Liver (tissue), 9 donors: ENCODE measurements around the gene HIGD1A. TPM values are rescaled to one million over a fixed set of nuclear protein-coding genes. Genes with fewer than 3 reads are reported as not detected.

Source experiments
- DNase-seq: peaks from one replicate; pipeline ENCODE4 v3.0.0-alpha.2; 2017; ENCODE audit warnings: low spot score
- H3K27ac ChIP-seq, 2 donors: one replicate each; pipeline ENCODE4 v1.7.0; 2013; ENCODE audit warnings: inconsistent platforms in 2 of 2, low read length in 2 of 2, control low read depth in 1 of 2, low read depth in 1 of 2, mild to moderate bottlenecking in 1 of 2
- H3K27me3 ChIP-seq, 4 donors: one replicate each; pipeline versions ENCODE4 v1.6.1 to v1.7.0; 2013; ENCODE audit warnings: low read length in 3 of 4, inconsistent platforms in 1 of 4, mild to moderate bottlenecking in 1 of 4, moderate library complexity in 1 of 4; ENCODE audit not compliant: control insufficient read depth in 4 of 4, insufficient read depth in 4 of 4
- H3K36me3 ChIP-seq, 4 donors: one replicate each; pipeline versions ENCODE4 v1.6.1 to v1.7.0; 2013; ENCODE audit warnings: low read length in 3 of 4, mild to moderate bottlenecking in 3 of 4, low read depth in 1 of 4, moderate library complexity in 1 of 4; ENCODE audit not compliant: control insufficient read depth in 4 of 4, insufficient read depth in 3 of 4
- H3K4me1 ChIP-seq, 4 donors: one replicate each; pipeline versions ENCODE4 v1.6.1 to v1.7.0; 2013; ENCODE audit warnings: low read length in 3 of 4, mild to moderate bottlenecking in 3 of 4, moderate library complexity in 1 of 4; ENCODE audit not compliant: control insufficient read depth in 4 of 4, insufficient read depth in 4 of 4
- H3K4me3 ChIP-seq, 3 donors: one replicate each; pipeline versions ENCODE4 v1.6.1 to v1.7.0; 2013; ENCODE audit warnings: low read length in 3 of 3, control low read depth in 1 of 3, low read depth in 1 of 3, mild to moderate bottlenecking in 1 of 3
- H3K9ac ChIP-seq, 2 donors: one replicate each; pipeline ENCODE4 v1.7.0; 2013; ENCODE audit warnings: low read length in 2 of 2, mild to moderate bottlenecking in 2 of 2, moderate library complexity in 2 of 2, control low read depth in 1 of 2, low read depth in 1 of 2
- H3K9me3 ChIP-seq, 4 donors: one replicate each; pipeline versions ENCODE4 v1.6.1 to v1.7.0; 2013; ENCODE audit warnings: low read length in 3 of 4; ENCODE audit not compliant: control insufficient read depth in 4 of 4
- CTCF ChIP-seq: fragments of 150-350 bp; IDR thresholded peaks from 2 replicates; pipeline ENCODE4 v1.5.1; 2017; ENCODE audit warnings: improper control_type of control experiment, low read depth, low read length; ENCODE audit not compliant: missing input control
- EGR1 ChIP-seq, 2 donors: IDR thresholded peaks; 2 replicates each; pipeline ENCODE4 v1.6.1; 2016 to 2018; ENCODE audit warnings: antibody characterized with exemption in 2 of 2, low read depth in 2 of 2
- FOXA1 ChIP-seq: IDR thresholded peaks from 2 replicates; pipeline ENCODE4 v1.6.1; 2016; ENCODE audit warnings: antibody characterized with exemption
- FOXA2 ChIP-seq: IDR thresholded peaks from 2 replicates; pipeline ENCODE4 v1.6.1; 2016; ENCODE audit warnings: antibody characterized with exemption
- GABPA ChIP-seq, 2 donors: IDR thresholded peaks in 1 of 2; conservative IDR thresholded peaks in 1 of 2; 2 replicates each; pipeline ENCODE4 v1.6.1; 2016; ENCODE audit warnings: antibody characterized with exemption in 2 of 2, mild to moderate bottlenecking in 1 of 2, moderate library complexity in 1 of 2
- HNF4A ChIP-seq, 2 donors: conservative IDR thresholded peaks; 2 replicates each; pipeline ENCODE4 v1.6.1; 2016; ENCODE audit warnings: antibody characterized with exemption in 2 of 2, mild to moderate bottlenecking in 2 of 2
- HNF4G ChIP-seq: IDR thresholded peaks from 2 replicates; pipeline ENCODE4 v1.6.1; 2016; ENCODE audit warnings: antibody characterized with exemption
- JUND ChIP-seq, 2 donors: IDR thresholded peaks; 2 replicates each; pipeline ENCODE4 v1.6.1; 2016; ENCODE audit warnings: antibody characterized with exemption in 2 of 2
- MAX ChIP-seq: IDR thresholded peaks from 2 replicates; pipeline ENCODE4 v1.6.1; 2016; ENCODE audit warnings: antibody characterized with exemption
- RAD21 ChIP-seq, 2 donors: IDR thresholded peaks; 2 replicates each; pipeline ENCODE4 v1.6.1; 2016; ENCODE audit warnings: antibody characterized with exemption in 2 of 2, mild to moderate bottlenecking in 2 of 2
- REST ChIP-seq: IDR thresholded peaks from 2 replicates; pipeline ENCODE4 v1.6.1; 2016; ENCODE audit warnings: antibody characterized with exemption, mild to moderate bottlenecking
- RXRA ChIP-seq, 2 donors: IDR thresholded peaks; 2 replicates each; pipeline ENCODE4 v1.6.1; 2017 to 2018; ENCODE audit warnings: antibody characterized with exemption in 2 of 2, mild to moderate bottlenecking in 1 of 2
- SP1 ChIP-seq: IDR thresholded peaks from 2 replicates; pipeline ENCODE4 v1.6.1; 2018; ENCODE audit warnings: antibody characterized with exemption, mild to moderate bottlenecking
- TAF1 ChIP-seq: conservative IDR thresholded peaks from 2 replicates; pipeline ENCODE4 v1.6.1; 2016; ENCODE audit warnings: antibody characterized with exemption, mild to moderate bottlenecking
- YY1 ChIP-seq: IDR thresholded peaks from 2 replicates; pipeline ENCODE4 v1.6.1; 2016; ENCODE audit warnings: antibody characterized with exemption, mild to moderate bottlenecking
- ZBTB33 ChIP-seq: IDR thresholded peaks from 2 replicates; pipeline ENCODE4 v1.6.1; 2016; ENCODE audit warnings: antibody characterized with exemption
- WGBS: extraction: QIAGEN DNeasy Blood & Tissue Kit; methylation state at CpG from one replicate; pipeline ENCODE4 v1.1.7; 2013; 5-methylcytosine and 5-hydroxymethylcytosine counted together
- polyA plus RNA-seq, 2 donors: library from polyadenylated mRNA; stranded (reverse) in 1 of 2; unstranded in 1 of 2; fragments of 200-250 nt in 1 of 2; fragments of >200 nt in 1 of 2; fragmentation: Nextera tagmentation in 1 of 2; extraction: Ambion mirVana in 1 of 2; gene quantifications; one replicate each; pipeline versions ENCODE4 v1.2.1 to v1.2.3, GENCODE V29; 2013 to 2015
- total RNA-seq, 2 donors: library from RNA; depleted of rRNA; stranded (reverse); fragments of >200 nt; gene quantifications; one replicate each; pipeline ENCODE4 v1.2.3, GENCODE V29; 2014
- TF ChIP-seq, protein P1 (sequence below): IDR thresholded peaks from 2 replicates; pipeline ENCODE4 v1.6.1; 2016; ENCODE audit warnings: antibody characterized with exemption
- donor health status: healthy.
- donor health status: healthy.
- donor health status: healthy.
- donor health status: healthy.
- donor health status: healthy.

Gene HIGD1A
- total and polyA plus RNA-seq, 4 donors: 117 to 256 (median 245) TPM

GRCh38 chr3:42853056-42853455 is 48.8 kb upstream of the HIGD1A start:
- Histone ChIP-seq H3K36me3 (no peaks in the 10 kb centered on the region), H3K27me3 (no peaks in the 10 kb centered on the region), H3K4me3 (no peak overlapping the region), H3K27ac (peak overlapping the region; percentile 61 to 89), H3K9ac (peak overlapping the region in 1 of 2 donors; percentile 77), H3K9me3 (no peaks in the 10 kb centered on the region), H3K4me1 (peaks cover 13 to 54% (median 51%) of the 10 kb centered on the region in 4 donors)
- WGBS: 82% methylated on average over 1 of the region's 1 CpG
- peak; percentile 36 for DNase-seq
- TF ChIP-seq HNF4G (no peak), CTCF (no peak), TAF1 (no peak), REST (no peak), SP1 (no peak), FOXA1 (no peak), YY1 (no peak), MAX (no peak), FOXA2 (no peak), RXRA (IDR thresholded peaks at IDR 0.05) (no peak), ZBTB33 (no peak), GABPA (IDR thresholded peaks at IDR 0.05 in 1 of 2, conservative IDR thresholded peaks at IDR 0.05 in 1 of 2) (no peak), EGR1 (IDR thresholded peaks at IDR 0.05; ENCODE audit: low read depth in 2 of 2) (no peak), HNF4A (conservative IDR thresholded peaks at IDR 0.05) (no peak), JUND (IDR thresholded peaks at IDR 0.05) (no peak)
- TF ChIP-seq, protein P1, sequence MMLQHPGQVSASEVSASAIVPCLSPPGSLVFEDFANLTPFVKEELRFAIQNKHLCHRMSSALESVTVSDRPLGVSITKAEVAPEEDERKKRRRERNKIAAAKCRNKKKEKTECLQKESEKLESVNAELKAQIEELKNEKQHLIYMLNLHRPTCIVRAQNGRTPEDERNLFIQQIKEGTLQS: no peak

DNA sequence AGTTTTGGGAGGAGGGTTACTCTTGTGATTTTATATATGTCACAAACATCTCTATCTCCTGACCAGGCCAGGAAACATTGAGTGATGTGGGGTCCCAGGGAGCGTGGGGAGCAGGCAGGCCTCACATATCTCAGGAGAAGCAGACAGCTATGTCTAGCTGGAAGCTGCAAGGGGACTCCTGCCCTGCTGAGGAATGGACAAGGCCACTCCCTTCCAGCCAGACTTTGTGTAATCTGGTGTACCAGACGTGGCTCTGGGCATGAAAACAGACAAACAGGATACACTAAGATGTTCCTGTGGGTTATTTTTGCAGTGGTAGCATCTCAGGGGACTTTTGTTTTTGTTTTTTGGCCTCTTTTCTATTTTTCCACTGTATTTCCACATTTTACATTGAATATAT is 48.2 kb upstream of the HIGD1A start:
- H3K27ac ChIP-seq: peak overlapping the region; percentile 61 to 89
- WGBS: 36% methylated on average over 2 of the region's 2 CpGs
- no peak for TF ChIP-seq SP1
- TF ChIP-seq RXRA (IDR thresholded peaks at IDR 0.05): peak; percentile 40 to 49
- no peak for TF ChIP-seq RAD21 (IDR thresholded peaks at IDR 0.05)
- TF ChIP-seq HNF4A (conservative IDR thresholded peaks at IDR 0.05): peak; percentile 47 to 71
- TF ChIP-seq FOXA1: no peak
- peak in 1 of 2 donors; percentile 49 for TF ChIP-seq JUND (IDR thresholded peaks at IDR 0.05)
- peak; percentile 21 for TF ChIP-seq REST
- no peak for TF ChIP-seq MAX
- TF ChIP-seq, protein P1: no peak
- no peak for TF ChIP-seq ZBTB33
- no peak for TF ChIP-seq FOXA2

More for the DNA sequence above, 48.2 kb upstream of the HIGD1A start:
- Histone ChIP-seq H3K9ac (peak overlapping the region in 1 of 2 donors; percentile 77), H3K4me1 (peaks cover 17 to 55% (median 52%) of the 10 kb centered on the region in 4 donors), H3K27me3 (no peaks in the 10 kb centered on the region), H3K9me3 (no peaks in the 10 kb centered on the region), H3K36me3 (no peaks in the 10 kb centered on the region), H3K4me3 (no peak overlapping the region)
- DNase-seq: peak; percentile 81
